GM21786 (cell line): ENCODE data around the gene C14orf180.
"Not testable (repeated sequence)": the region's sequence is repeated elsewhere in the genome, so short reads cannot be mapped to it uniquely, and the experiment has no call there.

ENCODE experiments used
- ATAC-seq: cut with Tn5 transposase; IDR thresholded peaks from one replicate; pipeline ENCODE4 v1.9.1; 2021; ENCODE audit not compliant: unreplicated experiment

C14orf180 gene

DNA sequence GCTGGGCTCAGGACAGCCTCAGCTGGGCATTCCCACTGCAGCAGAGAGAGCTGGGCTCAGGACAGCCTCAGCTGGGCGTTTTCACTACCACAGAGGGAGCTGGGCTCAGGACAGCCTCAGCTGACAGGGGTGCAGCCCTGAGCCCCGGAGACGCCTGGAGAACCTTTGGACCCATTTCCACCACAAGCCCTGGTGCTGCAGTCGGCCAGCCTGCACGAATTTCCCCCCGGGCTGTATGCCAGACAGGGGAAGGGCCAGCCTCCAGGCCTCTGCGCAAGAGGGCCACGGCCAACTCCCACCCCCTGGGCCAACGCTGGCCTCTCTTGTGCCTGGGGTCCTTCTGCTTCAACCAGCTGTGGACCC, 2.6 kb upstream of the C14orf180 start:
- ATAC-seq = no peak

DNA sequence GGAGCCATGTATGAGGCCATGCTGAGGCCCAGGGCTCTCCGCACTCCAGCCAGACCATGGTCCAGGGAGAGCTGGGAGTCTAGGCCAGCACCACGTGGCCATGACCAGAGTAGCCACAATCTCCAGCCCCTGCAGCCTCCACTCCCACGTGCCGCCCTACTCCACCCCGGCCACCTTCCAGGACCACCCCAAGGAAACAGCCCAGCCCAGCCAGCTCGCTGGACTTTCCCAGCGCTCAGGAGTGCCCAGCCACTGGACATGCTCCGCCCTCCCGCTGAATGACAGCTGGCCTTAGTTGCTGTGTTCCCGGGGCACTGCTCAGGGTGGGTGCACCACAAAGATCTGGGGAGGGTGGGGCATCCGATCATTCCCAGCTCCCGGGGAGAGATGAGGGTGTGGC, 2.1 kb upstream of the C14orf180 start:
- ATAC-seq = no peak

GRCh38 chr14:104577847-104578301, 1.7 kb upstream of the C14orf180 start:
- ATAC-seq = no peak

GRCh38 chr14:104578321-104578720, 1.2 kb upstream of the C14orf180 start:
- no peak for ATAC-seq

- not testable (repeated sequence) for ATAC-seq
Measured at GRCh38 chr14:104579939-104580338, 375 bp downstream of the C14orf180 start.

GRCh38 chr14:104580961-104581360, 1.4 kb downstream of the C14orf180 start:
- ATAC-seq = no peak

- ATAC-seq = no peak
Measured at GRCh38 chr14:104581521-104581920, 2.0 kb downstream of the C14orf180 start.

- no peak for ATAC-seq
Measured at GRCh38 chr14:104582005-104582404, 2.4 kb downstream of the C14orf180 start.

DNA sequence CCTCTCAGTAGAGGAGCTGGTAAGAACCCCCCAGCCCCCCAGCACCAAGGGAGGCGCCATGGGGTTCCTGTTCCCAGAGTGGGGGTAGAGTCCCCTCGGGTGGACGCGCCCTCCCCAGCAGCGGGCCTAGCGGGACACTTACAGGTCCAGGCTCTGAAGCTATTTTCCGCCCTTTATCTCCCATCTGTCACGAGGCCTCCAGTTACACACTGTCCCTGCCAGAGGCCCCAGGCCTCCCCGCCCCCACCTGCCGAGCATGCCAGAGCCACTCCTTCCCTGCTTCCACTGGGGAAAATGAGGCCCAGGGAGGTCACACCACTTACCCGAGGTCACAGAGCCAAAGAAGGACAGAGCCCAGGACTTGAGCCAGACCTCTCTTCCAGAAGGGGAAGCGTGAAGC, 3.1 kb downstream of the C14orf180 start:
- ATAC-seq = no peak

DNA sequence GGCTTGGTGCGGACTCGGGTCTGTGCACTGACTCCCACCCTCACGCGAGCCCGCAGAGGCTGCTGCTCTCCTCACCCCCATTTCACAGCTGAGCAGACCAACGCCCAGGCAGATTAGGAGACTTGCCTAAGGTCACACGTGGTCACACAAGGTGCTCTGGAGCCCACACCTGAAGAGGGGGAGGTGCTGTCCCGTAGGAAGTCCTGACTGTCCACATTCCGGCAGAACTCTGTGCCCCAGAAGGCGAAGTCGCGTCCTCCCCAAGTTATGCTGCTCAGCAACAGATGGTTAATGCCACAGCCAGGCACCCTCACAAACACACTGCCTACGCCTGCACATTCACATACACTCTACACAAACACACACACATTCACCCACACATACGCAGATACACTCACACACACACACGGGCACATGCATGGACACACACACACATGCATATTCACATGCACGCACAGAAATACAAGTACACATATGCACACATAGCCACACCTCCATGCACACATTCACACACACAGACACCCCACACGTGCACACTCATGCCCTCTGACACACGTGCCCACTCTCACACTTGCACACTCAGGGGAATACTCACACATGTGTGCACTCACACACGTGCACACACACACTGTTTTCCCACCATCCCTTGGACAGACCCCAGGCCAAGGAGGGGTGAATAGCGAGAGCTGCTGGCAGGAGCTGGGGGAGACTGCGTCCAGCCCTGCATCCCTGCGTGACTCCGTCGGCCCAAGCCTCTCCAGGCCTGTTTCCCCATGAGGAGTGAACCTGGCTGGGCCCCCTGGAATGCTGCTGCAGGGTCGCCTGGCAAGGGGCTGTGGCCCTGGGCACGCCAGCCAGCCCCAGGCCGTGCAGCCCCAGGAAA, 4.1 kb downstream of the C14orf180 start:
- no peak for ATAC-seq

DNA sequence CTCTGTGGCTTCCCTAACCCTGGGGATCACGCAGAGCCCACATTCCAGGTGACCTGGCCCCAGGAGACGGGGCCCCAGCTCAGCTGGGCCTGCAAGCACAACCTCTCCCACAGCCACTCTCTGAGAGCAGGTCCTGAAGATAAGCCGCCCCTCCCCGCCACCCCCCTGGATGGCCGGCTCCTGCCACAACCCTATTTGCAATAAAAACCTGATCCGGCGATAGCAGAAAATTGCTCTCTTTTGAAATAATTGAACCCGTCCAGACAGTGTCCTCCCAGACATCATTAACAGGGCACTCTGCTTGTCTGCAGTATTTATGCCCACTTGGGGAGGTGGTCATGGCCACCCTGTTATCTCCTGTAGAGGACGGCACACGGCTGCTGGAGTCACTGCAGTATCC, 5.0 kb downstream of the C14orf180 start:
- no peak for ATAC-seq

DNA sequence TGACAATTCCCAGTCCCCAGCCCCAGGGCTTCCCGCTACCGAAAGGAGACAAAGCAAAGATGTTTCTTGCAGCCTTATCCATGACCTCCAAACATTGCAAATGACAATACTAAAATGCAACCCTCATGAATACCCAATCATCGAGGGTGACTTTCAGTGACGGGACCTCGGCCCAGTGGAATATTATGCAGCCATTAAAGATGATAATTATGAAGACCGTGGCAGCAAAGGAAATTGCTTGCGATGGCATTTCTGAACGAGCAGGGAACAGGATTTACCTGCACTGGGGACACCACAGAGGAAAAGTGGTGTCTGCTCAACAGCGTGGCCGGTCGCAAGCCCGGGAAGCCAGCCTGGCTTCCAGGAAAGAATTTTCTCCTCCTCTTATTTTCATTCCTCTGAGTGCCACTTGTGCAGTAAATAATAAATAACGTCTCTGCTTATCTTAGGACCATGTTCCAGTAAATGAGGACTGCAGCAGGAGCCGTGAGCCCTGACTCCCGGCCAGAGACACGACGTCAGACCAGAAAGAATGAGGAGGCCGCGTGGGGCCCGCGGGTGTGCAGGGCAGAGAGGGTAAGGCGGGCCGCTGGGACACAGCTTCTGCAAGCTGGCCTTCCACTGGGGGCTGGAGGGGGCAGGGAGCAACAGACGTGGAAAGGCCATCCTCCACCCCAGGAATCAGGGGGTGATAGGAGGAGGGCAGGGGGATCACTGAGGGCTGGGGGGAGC, 6.6 kb downstream of the C14orf180 start:
- no peak for ATAC-seq

DNA sequence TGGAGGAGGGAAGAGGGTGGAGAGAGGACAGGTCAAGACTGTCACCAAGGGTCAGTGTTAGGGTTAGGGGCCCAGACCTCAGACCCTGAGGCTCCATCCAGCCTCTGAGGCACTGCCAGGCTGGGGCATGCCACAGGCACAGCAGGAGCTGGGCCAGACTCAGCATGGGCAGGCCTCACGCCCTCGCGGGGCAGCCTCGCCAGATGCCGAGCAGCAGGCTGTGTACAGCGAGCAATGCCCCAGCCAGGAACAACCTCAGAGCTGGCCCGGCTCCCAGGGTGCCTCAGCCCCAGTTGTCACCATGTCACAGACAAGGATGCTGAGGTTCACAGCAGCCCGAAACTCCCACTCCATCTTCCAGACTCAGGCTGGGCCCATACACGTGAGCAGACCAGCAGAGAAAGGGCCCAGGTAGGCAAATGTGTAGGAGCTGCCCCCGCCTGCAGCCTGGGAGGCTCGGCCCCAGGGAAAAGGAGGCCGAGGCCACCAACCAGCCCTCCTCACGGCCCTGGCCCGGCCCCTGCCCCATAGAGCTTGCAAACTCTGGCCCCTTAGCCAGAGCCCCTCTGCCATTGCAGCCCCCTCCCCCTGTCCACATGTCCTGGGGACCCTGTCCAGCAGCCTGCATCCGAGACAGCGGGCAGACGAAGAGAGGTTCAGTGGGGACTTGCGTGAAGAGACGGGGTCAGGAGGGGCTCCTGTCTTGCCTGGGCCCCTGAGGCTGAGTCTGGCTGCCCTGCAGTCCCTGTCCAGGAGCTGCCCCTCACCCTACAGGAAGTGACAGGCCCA, 7.5 kb downstream of the C14orf180 start:
- ATAC-seq = no peak

DNA sequence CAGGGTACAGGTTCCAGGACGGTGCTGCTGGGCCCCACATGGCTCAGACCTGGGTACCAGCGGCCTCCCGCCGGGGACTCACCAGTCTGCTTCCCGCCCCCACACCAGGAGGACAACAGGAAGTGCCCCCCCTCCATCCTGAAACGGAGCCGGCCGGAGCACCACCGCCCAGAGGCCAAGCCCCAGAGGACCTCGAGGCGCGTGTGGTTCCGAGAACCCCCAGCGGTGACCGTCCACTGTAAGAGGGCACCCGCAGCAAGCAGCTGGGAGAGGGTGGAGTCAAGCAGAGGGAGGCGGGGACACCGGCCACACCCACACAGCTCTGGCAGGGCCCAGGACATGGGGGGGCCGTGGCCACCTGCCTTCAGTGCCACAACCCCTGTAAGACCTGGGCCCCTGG, 8.1 kb downstream of the C14orf180 start:
- no peak for ATAC-seq

DNA sequence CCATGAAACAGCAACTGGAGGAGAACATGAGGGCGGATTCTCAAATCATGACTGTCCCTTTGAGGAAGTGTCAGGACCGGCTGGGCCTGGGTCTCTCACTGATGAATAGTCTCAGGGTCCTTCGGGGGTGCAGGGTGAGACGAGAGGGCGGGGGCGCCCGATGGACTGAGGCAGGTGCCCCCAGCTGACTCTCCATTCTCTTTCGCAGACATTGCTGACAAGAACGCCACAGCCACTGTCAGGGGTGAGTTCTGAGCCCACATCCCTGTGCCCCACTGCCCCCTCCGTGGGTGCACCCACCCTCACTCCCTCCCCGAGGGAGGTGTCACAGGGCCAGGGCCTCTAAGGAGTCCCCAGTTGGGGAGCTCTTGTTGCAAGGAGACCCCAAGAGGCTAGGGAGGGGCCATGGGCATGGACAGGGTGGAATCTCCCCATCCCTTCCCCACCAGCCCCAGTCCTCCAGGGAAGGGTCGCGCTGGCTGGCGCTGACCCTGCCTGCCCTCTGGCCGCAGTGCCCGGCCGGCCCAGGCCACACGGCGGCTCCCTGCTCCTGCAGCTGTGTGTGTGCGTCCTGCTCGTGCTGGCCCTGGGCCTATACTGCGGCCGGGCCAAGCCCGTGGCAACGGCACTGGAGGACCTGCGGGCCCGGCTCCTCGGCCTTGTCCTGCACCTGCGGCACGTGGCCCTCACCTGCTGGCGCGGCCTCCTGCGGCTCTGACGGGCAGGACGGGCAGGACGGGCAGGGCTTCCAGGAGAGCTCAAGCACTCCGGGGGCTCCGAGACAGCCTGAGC, 8.7 kb downstream of the C14orf180 start:
- no peak for ATAC-seq

GRCh38 chr14:104589338-104590195, 10.0 kb downstream of the C14orf180 start:
- ATAC-seq = no peak

GRCh38 chr14:104590240-104590965, 10.8 kb downstream of the C14orf180 start:
- no peak for ATAC-seq

- no peak for ATAC-seq
Measured at GRCh38 chr14:104591031-104591430, 11.5 kb downstream of the C14orf180 start.
